ENCODE results near the gene ATF3. TPM values are rescaled to one million over a fixed set of nuclear protein-coding genes. Genes with fewer than 3 reads are reported as not detected.
"Not testable (repeated sequence)": the region's sequence is repeated elsewhere in the genome, so short reads cannot be mapped to it uniquely, and the experiment has no call there.

ATF3 gene
- total RNA-seq, 1 donor from 2014 or later, result 10.6 TPM

- no peak for DNase-seq (ENCODE audit: low spot score)
Measured at GRCh38 chr1:212651521-212651920, 43.0 kb downstream of the ATF3 start.

- no peak for DNase-seq (ENCODE audit: low spot score)
Measured at GRCh38 chr1:212651977-212652376, 43.4 kb downstream of the ATF3 start.

- no peak for DNase-seq (ENCODE audit: low spot score)
Measured at GRCh38 chr1:212652609-212653008, 44.0 kb downstream of the ATF3 start.

- DNase-seq (ENCODE audit: low spot score), result no peak
Measured at GRCh38 chr1:212655668-212656440, 47.3 kb downstream of the ATF3 start.

- no peak for DNase-seq (ENCODE audit: low spot score)
Measured at GRCh38 chr1:212656730-212657129, 48.2 kb downstream of the ATF3 start.

DNA sequence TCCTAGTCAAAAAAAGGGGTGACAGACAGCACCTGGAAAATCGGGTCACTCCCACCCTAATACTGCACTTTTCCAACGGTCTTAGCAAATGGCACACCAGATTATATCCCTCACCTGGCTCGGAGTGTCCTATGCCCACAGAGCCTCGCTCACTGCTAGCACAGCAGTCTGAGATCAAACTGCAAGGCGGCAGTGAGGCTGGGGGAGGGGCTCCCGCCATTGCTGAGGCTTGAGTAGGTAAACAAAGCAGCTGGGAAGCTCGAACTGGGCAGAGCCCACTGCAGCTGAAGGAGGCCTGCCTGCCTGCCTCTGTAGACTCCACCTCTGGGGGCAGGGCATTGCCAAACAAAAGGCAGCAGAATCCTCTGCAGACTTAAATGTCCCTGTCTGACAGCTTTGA, 49.7 kb downstream of the ATF3 start:
- DNase-seq (ENCODE audit: low spot score), result not testable (repeated sequence)

GRCh38 chr1:212664409-212665199, 56.0 kb downstream of the ATF3 start:
- no peak for DNase-seq (ENCODE audit: low spot score)

DNA sequence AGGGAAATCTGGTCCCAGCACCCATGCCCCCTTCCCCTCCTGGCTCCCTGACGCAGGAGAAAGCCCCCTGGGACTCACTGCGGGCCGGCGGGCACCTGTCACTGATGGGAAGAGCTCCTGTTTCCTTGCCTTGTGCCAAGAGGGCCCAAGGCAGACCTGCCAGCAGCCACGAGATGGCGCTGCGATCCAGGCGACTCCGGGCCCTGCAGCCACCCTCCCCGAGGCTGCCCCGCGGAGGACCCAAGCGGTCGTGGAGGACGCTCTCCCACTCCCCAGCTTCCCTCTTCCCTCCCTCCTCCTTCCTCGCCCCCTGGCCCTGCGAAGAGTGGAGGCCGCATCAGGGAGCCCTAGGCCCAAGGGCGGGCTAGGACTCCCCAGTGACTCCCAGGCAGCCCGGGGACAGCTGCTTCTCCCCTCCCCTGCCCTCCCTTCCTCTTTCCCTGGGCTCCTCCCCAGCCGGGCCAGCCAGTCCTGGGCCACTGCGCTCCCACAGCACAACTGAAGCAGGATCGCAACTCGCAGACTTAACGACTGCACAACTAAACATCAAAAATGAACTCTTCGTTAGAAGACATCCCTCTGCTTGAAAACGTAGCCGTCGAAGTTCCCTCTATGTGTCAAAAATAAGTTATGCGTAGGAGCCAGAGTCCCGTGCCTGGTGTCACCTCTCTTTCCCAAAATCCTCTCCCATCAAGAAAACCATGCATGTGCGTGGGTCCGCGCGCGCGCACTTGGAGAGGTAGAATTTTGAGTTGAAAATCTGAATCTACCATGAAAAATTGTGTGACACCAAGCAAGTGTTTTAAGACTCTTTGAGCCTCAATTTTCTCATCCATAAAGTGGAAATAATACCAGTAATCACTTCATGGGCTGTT, 56.9 kb downstream of the ATF3 start:
- peak; percentile 78 for DNase-seq (ENCODE audit: low spot score)

GRCh38 chr1:212666116-212666775, 57.7 kb downstream of the ATF3 start:
- DNase-seq (ENCODE audit: low spot score), result no peak

DNA sequence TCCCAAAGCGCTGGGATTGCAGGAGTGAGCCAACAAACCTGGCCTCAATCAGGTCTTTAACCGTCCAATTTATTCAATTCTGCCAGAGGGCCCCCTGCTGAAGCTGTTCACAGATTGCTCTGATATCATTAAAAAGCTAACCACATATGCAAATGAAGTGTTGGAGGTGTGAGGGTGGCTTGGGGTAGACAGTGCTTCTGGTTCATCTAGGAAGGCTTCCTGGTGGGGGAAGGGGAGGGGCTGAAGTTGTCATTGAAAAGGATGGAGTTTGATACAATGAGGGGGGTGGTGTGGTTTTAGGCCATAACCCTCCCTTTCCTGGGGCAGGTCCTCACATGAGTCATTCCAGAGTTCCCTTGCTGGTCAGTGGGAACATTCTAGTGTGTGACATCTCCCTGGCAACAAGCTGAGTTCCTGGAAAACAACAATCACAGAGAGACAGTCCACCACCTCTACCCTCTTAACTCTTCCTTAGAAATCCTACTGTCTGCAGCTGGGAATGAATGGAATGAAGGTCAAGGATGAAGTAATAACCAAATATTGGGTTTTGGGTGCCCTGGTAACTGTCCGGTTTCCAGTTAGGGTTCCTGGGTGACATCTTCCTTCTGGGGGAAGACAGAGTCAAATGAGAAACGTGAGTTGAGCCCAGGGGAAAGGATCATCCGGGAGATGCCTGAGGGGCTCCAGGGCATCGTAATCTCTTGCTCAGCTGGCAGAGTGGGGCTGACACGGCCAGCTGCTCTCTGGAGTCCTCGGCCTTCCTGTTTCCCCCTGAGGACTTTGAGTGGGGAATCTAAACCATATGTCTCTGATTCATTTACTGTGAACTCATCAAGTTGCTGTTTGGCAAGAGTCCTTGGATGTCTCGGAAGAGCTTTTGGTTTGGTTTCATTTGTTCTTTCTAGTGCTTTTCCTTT, 58.9 kb downstream of the ATF3 start:
- no peak for DNase-seq (ENCODE audit: low spot score)

- no peak for DNase-seq (ENCODE audit: low spot score)
Measured at GRCh38 chr1:212668477-212668876, 59.9 kb downstream of the ATF3 start.

DNA sequence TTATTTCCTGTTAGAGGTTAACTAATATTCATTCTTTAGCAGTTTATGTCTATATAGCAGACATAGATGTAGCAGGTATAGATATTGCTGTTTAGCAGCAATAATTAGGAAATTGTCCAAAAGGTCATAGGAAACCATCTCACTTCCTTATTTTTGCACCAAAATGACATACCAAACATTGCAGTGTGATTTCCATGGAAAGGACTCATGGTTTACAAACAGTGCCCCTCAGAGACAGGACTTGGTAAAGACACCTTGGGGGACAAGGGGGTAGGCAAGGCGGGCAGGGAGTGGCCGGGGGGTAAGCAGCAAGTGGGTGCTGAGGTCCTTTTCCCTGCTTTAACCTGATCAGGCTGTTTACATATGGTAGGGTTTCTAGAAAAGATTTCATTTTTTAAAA, 60.5 kb downstream of the ATF3 start:
- no peak for DNase-seq (ENCODE audit: low spot score)

DNA sequence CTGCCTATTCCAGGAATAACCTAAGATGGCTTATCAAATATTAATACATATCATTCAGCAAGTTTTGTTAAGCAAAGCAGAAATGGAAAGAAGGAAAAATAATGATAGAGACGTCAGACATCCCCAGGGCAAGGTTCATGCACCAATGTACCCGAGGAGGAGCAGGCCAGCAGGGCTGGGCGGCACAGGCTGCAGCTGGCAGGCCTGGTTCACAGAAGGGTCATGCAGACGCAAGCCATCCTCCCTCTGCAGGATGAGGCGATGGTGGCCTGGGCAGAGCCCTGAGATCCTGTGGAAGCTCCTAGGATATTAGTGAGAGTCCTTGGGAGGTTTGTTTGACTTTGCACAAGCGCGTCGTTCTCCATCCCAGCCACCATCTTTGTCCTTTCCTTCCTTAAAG, 61.0 kb downstream of the ATF3 start:
- no peak for DNase-seq (ENCODE audit: low spot score)

- no peak for DNase-seq (ENCODE audit: low spot score)
Measured at GRCh38 chr1:212670301-212670700, 61.7 kb downstream of the ATF3 start.

Other genes starting within 250 kb of the ATF3 start
- 4.5 TPM for gene PACC1, start 193.9 kb upstream of the ATF3 start, total RNA-seq
- gene NENF, start 175.8 kb upstream of the ATF3 start, total RNA-seq, result 55.7 TPM
- gene BATF3, start 91.1 kb downstream of the ATF3 start, total RNA-seq, result 3.5 TPM
- gene NSL1, start 183.0 kb downstream of the ATF3 start, total RNA-seq, result 35.5 TPM
- 11.0 TPM for gene TATDN3, start 183.1 kb downstream of the ATF3 start, total RNA-seq
- not detected for gene SPATA45, start 238.9 kb downstream of the ATF3 start, total RNA-seq
- gene FLVCR1, start 249.5 kb downstream of the ATF3 start, total RNA-seq, result 11.1 TPM